NCI-H226 (cell line): ENCODE data around the gene TTC7B.
"Not testable (repeated sequence)": the region's sequence is repeated elsewhere in the genome, so short reads cannot be mapped to it uniquely, and the experiment has no call there.

ENCODE experiments used
- DNase-seq: peaks from one replicate; pipeline ENCODE4 v3.0.0-alpha.2; 2015

Gene TTC7B

DNA sequence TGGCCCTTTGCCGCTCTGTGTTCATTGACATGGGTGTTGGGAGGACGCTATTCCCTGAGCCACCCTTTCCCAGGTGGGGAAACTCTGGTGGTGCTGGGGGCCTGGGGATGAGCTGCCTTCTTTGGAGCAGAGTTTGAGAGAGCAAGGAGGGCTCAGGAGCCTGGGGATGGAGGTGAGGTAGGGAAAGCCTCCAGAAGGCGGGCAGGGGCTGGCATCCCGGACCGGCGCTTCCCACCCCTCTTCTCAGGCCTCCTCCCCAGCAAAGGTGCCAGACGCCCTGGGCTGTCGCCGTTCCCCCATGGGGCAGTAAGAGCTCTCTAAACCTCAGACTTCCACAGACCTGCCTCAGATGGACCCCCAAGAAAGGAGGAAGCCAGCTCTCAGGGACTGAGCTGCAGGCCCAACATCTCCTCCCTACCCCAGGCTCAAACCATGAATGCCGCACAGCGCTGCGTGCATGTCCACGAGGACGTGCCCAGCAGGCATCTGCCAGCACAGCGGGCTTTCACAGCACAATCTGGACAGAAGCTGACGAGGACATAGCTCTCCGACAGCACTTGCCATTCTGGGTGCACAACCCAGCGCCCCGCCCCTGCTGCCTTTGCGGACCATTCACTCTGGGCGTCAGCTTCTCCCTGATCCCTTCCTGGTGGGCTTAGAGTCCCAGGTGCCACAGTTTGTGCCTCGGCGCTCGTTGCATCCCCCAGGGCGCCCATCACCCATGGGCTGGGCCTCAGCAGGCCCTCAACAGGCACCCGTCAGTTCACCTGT, 14.9 kb upstream of the TTC7B start:
- DNase-seq = no peak

DNA sequence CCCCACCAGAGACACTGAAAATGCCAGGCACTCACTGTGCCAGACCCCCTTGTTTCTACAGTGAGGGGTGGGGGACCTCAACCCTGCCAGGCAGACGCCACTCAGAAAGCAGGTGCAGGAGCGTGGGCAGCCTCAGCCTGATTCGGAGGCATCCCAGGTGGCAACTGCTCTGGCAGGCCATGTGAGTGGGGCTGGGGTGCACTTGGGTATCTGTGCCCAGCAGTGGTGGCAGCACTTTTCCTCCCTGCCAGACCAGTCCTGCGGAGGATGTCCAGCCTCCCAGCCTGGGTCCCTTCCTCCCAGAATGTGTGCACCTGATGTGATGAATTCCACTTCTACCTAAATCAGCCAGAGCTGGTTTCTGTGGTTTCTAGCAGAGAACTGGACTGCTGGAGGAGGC, 13.4 kb upstream of the TTC7B start:
- no peak for DNase-seq

DNA sequence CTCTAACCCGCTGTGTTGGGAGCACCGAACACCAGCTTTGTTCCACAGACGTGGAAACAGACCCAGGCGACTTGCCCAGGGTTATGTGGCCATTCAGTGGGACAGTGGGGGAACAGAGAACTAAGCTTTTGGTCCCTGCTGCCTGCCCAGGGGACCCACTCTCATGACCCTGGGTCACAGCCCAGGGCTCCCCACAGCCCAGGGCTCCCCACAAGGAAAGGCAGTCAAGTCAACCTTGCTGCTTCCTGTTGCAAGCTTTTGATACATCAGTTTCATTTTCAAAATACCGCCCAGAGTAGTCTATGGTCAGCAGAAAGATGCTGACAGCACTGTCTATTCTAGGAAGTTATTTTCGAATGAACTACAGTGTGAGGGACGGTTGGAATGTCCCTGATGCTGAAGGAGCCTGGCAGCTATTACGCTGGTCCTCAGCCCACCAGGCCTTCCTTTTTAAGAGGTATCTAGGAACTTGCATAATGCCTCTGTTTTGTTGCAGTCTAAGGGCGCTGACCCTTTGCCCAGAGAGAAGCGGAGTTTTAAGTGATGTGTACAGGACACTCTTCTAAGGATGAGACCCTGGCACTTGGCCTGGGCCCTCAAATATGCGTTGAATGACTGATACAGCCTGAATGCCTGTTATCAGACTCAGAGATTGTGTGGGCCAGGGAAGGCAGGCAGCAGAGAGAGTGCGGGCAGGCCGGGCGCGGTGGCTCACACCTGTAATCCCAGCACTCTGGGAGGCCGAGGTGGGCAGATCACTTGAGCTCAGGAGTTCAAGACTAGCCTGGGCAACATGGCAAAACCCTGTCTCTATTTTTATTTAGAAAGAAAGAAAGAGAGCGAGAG, 12.6 kb upstream of the TTC7B start:
- no peak for DNase-seq

DNA sequence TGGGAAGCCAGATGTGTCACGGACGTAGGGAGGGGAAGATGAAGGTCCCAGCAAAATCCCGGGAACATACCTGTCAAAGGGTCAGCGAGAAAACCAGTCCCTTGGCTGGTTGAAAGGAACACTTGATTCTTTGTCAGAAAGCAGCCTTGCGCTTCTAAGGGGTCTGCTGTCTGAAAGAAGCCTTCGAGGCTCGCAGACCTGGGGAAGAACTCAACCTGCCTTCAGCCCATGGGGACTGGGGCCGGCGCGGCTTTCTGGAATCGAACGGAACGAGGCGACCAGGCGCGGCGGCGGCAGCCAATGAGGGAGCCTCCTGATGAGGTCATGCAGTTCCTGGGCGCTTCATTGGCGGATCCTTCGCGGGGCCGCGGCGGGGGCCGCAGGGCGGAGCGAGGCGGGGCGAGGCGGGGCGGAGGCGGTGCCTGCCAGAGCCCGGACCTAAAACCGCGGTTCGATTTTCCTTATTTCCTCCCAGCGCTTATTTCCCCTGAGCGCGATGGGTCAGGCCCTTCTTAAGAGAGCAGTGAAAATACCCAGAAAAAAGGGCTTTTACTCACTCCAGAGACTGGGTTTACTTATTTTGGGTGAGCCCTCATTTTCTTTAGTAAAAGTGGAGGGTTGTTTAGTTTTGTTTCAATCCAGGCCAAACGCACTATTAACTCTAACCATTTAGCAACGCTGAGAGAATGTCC, 11.8 kb upstream of the TTC7B start:
- peak; percentile 75 for DNase-seq

DNA sequence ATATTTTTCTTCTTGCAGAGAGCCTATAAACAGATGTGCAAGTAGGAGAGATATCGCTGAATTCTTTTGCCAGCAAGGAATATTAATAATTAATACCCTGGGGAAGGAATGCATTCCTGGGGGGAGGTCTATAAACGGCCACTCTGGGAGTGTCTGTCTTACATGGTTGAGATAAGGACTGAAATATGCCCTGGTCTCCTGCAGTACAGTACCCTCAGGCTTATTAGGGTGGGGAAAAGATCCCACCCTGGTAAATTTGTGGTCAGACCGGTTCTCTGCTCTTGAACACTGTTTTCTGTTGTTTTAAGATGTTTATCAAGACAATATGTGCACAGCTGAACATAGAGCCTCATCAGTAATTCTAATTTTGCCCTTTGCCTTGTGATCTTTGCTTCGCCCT, 7.3 kb upstream of the TTC7B start:
- not testable (repeated sequence) for DNase-seq

DNA sequence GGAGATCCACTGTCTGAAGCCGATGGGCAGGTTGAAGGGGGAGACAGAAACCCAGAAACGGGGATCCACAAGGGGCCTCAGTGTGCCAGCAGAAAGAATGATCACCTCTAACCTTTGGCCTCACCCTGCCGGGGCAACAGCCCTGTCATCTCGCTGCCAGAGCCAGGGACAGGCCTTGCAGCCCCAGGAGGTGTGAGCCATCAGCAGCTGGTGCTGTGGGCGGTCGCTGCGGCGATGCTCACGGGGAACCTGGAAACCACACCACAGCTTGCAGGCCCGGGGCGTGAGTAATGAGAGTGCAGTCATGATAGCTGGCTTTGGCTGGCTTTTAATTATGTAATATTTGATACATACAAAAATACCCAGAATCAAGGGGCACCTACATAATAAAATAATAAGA, 4.7 kb upstream of the TTC7B start:
- DNase-seq = peak; percentile 26

DNA sequence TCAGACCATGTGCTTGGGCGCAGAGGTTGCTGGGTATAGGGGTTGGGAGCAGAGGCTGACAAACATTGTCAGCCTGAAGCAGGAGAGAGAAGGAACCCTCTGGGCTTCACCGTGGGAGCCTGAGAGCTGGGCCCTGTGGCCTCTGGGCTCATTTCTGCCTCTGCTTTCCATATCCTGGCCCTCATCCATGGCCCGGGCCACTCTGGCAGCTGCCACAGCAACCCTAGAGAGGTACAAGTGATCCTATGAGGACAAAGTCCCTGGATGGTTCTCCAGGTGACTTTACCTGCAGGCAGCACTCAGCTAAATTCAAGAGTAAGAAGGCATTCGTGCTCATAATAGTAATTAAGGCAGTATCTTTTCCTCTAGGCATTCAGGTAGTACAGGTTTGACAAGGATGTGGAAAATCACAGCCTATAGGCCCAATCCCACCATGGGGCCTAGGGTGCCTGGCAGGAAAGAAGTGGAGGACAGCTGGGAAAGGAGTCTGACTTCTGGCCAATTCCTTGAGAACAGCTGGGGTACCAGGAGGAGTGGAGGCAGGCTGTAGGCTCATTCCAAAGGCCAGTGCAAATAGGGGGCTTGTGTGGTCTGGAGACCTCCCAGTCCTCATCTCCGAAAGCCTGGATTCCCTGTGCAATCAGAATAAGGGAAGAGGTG, 3.6 kb upstream of the TTC7B start:
- DNase-seq = no peak

DNA sequence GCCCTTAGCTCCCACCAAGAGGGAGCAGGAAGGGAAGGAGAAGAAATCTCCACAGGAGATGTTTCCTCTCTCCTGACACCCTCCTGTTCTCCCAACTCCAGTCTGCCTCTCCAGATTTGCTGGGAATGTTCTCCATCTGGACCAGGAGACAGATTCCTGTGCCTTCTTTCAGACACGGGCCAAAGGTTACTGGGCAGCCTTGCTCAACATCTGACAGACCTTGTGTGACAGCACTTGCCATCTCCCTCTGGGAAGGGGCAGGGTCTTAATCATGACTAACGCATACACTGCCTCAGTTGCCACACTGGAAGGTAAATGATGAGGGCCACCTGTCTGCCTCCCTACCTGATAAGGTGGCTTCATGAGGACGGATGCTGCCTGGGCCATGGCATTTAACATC, 2.5 kb upstream of the TTC7B start:
- no peak for DNase-seq

DNA sequence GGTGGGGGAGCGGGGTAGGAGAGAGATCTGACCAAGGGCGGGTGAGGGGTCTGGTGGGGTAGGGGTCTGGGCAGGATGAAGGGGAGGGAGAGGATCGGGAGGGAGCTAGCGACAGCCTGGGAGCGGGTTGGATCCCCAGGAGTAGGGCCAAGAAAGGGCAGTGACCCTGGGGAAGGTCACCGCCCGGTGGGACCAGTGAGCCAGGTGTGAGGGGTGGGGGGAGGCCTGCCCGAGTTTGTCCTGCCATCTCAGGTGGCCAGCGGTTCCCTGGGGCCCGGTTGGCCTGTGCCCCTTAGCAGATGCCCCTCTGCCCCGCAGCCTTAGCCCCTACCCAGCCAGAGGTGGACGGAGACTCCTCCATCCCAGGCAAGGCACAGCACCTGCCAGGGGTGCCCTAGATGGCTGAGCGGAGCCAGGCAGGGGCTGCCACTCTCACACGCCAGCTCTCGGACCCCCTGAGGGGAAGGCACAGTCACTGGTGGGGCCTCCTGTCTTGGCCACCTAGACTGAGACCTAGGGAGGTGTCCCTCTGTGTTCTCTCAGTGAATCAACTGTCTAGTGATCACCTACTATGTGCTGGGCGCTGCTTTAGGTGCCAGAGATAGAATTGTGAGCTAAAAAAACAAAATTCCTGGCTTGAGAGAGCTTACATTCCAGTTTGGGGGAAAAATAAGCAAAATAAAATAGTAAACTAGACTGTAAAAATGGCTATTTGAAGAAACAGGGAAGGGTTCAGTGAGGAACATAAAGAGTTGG, 629 bp upstream of the TTC7B start:
- no peak for DNase-seq

DNA sequence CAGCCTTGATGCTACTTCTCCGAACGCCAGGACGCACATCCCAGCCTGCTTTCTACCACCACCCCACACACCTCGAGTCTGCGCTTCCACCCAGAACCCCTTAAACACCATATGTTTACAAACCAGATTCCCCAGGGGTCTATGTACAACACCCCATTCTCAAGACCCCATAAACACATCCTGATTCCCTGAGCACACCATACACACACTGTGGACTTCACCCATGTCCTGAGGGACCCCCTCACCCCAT, 733 bp downstream of the TTC7B start:
- no peak for DNase-seq

DNA sequence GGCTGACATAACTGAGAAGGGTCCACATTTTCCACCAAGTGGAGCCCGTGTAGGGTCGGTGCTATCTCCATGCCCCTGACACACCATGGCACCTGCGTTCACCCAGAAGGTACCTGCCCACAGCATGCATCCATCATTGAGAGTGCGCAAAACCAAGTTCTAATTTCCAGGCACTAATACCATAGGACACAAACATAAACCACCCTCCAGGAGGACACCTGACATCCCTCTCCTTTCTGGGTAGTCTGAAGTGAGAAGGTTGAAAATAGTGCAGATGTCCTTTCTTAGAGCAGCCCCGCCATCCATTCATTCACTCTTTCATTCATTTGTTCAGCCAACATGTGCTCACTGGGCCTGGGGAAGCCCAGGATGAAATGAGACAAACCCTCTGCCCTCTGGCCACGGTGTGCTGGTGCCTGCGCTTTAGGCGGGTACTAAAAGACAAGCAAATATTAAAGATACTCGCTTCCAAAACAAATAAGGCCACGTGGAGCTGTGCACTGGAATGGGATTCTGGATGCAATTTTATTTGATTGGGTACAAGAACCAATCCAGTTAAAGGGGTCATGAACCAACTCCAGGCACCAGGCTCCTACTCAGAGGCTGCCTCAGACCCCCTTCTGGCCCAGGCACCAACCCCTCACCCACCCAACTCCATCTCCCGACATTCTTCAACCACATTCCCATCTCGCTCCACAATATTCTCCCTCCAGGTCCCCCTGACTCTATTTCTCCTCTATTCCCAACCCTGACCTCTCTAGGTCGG, 1.2 kb downstream of the TTC7B start:
- DNase-seq = no peak

DNA sequence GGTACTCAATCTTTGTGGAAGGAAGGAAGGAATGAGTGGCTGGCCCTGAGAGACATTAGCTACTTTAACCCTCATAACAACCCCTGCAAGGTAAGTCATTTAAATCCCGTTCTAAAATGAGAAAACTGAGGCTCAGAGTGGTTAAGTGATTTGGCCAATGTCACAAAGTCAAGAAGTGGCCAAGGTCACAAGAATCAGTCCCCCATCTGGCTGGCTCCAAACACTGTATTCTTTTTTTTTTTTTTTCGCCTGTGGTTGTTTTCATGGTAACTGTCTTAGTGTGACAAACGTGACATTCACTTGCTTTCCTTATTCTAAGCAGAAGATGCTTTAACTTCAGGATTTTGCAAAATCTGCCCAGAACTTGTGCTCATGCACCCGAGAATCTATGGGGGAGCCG, 2.8 kb downstream of the TTC7B start:
- no peak for DNase-seq

DNA sequence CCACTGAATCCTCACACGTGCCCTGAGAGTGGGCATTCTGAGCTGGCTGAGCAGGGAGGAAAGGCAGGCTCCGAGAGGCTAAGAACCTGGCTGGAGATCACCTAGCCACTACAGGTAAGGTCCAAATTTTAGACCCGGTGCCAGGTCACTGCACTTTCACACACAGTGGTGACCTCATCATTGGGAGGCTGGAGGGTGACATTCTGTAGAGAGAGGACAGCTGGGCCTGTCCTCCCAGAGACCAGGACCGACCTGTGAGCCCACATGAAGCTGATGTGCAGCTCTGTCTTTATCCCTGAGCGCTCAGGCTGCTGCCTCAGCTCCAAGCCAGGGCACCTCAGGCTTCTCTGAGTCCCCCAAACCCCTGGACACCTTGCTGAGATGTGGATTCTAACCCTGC, 4.1 kb downstream of the TTC7B start:
- DNase-seq = no peak

DNA sequence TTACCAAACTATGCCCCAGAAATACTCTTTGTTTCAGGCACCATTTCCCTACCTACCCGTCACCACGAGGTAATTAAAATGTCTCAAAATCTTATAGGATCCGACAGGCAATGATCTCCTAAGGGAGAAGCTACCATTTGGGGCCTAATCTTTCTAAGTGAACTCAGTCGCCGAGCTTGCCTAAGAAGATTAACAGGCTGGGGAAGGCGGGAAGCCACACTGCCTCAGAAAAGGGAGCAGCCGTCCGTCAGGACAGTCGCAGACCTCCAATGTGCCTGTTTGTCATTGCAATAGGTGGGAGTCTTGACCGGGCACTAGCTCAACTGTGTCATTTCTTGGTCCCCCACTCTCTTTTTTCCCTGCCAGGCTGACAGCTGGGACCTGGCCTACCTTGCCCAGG, 4.6 kb downstream of the TTC7B start:
- DNase-seq = no peak

DNA sequence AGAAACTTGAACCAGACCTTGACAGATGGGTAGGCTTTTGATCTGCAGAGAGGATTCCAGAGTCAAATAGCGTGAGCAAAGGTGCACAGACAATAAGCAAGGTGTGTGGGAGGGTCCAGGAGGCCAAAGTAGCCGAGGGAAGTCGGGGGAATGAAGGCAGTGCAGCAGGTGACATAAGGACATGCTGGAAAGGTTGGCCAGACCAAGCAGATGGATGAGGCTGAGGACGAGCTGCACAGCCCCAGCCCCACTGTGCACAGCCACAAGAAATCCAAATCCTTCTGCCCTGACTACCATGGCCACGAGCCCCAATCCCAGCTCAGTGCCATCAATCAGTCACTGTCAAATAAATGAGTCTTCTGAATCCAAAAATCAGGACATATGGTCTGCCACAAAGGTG, 5.4 kb downstream of the TTC7B start:
- no peak for DNase-seq

DNA sequence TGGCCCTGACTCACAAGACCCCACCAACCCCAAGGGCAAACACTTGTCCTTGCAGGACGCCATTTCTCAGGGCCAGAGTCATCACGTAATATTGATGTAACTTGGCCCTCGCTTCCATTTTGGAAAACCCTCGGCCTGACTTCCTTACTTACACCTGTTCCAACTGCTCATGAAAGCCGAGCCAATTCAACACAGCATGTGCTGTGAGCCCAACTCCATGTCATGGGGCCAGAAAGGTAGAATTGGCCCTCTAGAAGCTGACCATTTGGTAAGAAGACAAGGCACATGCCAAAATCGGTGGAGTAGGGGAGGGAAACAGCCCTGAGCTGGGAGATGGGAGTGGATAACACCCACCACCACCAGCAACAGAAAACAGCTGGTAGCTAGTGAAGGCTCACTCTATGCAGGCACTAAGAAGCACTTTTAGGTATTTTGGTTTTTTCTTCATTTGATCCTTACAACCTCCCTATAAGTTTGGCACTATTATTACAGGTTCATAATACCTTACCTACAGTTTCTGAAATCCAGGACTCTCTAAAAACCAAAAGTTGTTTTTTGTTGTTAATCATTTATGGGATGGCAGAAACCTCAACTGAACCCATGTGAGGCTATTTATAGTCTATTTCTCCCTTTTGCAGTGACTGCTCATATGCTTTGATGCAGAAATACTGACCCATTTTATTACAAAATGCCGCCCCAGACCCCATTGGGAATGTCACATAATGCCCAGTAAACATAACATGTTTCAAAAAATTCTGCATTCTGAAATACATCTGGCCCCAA, 6.5 kb downstream of the TTC7B start:
- DNase-seq = no peak

DNA sequence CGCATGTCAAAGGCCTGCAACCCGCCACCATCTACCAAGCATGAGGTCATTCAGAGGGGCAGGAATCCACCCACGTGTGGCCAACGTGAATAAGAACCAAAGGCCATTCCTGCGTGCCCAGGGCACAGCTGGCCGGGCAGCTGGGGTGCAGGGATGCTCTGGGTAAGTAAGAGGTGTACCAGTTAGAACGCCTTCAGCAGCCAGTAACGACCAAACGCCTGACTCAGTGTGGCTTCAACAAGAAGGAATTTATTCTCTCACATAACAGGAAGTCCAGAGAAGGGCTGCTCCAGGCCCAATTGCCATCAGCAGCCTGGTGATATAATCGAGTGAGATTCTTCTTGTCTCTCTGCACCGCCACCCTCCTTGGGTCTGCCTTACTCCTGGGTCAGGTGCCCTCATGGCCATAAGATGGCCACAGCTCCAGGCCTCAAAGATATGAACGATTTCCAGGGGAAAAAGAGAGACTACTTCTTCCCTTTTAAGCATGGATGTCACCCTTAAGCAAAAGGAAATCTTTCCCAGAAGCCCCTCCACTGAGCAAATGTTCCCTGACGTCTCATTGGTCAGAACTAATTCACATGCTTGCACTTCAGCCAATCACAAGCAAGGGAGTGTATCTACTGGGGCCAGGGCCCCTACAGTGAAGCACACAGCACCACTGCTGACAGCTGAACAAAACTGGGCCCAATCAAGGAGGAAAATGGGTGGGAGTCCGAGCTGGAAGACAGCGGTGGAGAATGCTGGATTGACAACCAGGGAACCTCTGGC, 7.3 kb downstream of the TTC7B start:
- no peak for DNase-seq

DNA sequence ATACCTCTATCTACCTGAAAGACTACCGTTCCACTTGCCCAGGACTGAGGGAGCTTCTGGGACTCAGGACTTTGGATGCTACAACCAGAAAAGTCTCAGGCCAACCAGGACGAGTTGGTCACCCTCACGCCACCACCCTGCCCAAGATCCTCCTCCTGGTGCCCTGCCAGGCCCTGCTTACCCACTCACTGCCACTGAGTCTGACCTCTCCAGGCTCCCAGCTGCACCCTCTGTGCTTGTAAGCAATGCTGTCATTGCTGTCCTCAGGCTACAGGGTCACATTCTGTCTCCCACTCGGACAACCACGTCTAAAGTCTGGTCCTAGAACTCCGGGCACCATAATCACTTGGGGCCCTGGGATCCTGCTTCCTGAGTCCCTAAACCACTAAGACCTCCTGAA, 9.2 kb downstream of the TTC7B start:
- DNase-seq = no peak

DNA sequence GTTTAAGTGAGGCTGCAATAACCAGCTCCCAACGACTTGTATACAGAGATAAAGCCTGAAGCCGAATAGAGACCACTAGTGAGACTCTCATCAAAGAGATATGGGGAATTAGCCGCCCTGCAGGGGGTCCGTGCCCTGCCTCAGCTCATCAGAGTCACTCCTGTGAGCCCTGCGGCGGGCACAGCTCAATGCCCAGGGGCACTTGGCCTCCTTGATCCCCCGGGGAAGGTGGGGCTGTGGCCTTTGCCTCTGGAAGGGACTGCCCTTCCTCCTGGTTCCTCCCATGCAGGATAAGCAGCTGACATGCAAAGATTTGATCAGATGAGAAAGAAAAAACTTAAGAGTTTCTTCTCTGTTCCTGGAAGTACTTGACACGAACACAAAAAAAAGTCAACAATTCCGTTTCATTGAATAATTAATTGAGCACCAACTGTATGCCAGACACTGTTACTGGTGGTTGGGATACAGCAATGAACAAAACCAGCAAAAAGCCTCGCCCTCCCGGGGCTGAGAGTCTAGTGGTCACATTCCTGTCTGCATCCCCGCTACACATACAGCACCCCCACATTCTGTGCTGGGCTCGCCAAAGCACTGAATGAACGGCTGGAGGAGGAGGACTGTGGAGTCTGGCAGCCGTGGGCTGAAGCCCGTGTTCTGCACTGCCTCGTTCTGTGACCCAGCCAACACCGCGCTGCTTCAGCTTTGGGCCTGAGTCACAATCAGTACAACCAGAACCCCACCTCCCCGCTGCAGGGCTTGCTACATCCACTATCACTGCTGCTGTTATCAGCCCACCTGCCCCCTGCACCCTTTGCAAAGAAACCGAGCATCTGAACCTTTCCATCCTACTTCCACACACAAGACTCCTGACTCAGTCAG, 10.3 kb downstream of the TTC7B start:
- no peak for DNase-seq

DNA sequence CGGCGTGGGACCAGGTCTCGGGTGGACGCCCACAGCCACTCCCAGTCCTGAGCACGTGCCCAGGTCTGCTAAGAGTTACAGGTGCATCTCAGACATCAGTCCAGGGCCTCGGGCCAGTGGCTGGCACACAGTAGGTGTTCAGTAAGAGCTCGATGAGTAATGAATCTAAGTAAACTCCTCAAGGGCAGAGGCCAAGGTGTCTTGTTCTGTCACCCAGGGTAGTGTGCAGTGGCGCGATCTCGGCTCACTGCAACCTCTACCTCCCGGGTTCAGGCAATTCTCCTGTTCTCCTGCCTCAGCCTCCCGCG, 11.2 kb downstream of the TTC7B start:
- no peak for DNase-seq
